Limb (tissue), 2 donors: ENCODE results near the gene CFAP97D2.
A peak's percentile ranks its signal among the peaks of the same experiment; 100 is the strongest.
"Not testable (repeated sequence)": the region's sequence is repeated elsewhere in the genome, so short reads cannot be mapped to it uniquely, and the experiment has no call there.

Source experiments
- DNase-seq, 2 donors: peaks; one replicate each; pipeline ENCODE4 v3.0.0-alpha.2; 2016; ENCODE audit errors: extremely low spot score in 2 of 2

CFAP97D2 gene

DNA sequence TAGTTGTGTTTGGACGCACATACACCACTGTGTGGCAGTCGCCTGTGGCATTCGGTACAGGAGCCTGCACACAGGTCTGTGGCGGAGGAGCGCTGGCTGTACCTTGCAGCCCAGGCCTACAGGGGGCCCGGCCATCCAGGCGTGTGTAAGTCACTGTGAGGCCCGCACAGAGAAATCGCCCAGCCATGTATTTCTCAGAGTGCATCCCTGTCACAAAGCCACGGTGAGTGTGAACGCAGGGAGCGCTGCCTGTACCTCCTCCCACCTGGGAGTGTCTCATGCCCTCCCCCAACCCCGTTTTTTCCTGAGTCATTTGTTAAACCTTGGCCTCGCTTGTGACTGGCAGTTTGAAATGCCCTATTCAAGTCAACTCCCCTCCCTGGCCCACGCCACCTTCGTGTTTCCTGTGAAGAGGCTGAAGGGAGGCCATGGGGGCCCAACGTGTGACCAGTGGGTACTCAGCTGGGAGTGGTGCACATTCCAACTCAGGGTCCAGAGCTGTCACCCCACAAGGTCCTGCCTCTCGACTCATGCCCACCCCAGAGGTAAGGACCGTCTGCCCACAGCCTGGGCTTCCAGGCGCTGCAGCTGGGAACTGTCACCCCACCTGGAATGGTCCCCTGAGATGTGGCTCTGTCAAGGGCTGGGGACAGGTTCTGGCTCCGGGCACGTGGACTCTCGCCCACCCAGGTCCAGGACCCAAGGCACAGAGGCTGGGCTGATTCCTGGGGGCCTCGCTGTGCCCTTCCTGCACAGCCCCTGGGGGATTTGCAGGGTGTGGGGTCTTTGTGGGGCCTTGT lies 35.1 kb upstream of the CFAP97D2 start:
- peak in 1 of 2 donors; percentile 40 for DNase-seq

DNA sequence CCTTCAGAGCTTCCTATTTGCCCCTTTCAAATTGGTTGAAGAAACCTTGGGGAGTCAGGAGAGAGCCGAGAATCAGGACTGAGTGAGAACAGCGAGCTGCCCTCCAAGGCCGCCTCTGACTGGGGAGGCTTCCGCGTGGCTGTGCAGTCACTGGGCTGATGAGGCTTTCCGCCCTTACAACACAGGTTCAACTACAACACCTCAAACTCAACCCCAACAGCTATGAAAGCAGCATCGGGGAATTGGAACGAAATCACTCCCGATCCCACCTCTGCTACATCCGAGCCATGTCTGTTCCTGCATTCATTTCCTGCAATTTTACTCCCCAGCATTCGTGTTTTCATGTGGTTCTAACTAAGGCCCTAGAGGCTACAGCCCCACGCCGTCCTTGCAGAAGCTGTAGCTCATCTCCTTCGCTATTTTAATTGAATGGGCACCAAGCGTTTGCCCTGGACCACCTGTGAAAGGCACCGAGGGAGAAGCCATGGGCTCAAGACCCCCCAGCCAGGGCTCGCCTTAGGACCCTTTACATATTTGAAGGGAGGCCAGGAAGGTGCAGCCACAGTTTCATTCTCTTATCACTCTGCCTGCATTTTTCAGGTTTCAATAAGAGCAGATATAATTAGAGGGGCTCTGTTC lies 34.3 kb upstream of the CFAP97D2 start:
- DNase-seq: peak in 1 of 2 donors; percentile 18

DNA sequence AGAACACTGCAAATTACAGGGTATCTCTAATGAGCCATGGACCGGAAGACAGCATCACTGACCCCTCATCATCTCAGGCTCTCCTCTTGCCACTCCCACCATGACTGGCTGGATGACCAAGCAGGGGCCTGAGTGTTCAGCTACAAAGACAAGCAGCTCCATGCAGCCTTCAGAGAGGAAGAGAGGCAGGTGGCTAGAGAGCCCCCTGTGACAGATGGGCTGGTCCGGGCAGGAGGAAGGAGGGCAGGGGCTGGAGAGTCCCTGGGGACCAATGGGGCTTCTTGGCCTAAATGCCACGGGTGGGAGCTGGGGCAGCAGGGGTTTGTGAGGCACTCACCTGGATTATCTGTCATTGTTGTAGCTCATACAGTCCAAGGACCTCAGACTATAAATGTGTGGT lies 33.8 kb upstream of the CFAP97D2 start:
- DNase-seq: no peak

DNA sequence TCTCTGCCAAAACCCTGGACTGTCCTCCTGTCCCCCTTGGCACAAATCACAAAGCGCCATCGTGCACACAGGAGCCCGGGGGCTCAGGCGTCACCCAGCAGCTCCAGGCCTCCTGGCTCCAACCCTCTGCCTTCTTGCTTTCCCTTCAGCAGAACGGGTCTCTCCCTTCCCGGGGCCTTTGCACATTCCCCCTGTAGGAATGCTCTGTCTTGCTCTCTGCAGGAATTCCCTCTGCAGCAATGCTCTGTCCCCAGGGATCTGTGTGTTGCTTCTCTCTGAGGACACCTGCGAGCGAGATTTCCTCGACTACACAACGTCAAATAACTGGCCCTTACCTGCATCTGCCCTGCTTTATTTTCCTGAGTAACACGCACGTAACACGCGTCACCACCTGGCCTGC lies 33.3 kb upstream of the CFAP97D2 start:
- peak in 1 of 2 donors; percentile 19 for DNase-seq

DNA sequence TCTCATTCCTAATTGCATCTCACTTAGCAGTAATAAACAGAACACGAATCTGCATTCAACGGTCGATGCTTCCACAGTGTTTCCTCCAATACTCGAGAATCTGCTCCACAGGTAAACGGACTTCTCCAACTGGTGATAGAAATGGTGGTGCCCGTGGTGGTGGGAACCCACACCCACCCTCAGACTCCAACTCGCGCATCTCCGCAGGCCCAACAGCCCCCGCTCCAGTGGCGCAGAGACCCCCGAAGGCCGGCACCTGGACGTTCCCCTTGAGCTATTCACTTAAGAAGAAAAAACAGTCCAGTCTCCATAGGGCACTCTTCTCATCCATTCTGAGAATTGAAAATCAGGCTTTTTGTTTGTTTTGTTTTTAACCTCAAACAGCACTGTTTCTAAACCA lies 32.9 kb upstream of the CFAP97D2 start:
- no peak for DNase-seq

DNA sequence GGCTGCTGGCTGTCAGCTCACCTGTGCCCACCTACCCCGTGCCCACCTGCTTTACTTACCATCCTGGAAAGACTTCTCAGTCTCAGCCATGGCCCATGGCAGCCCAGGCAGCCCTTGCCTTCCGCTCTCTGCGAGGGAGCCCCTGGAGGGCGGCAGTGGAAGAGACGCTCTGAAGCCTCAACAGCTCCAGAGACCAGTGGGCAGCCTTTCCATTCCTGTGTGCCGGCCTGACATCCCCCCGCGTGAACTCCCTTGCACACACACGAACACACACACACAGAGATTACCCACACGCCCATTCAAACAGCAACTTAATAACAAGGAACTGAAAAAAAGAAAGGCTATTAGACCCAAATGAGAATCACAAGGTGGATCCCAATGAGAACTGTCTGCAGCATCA lies 32.4 kb upstream of the CFAP97D2 start:
- peak in 1 of 2 donors; percentile 30 for DNase-seq

DNA sequence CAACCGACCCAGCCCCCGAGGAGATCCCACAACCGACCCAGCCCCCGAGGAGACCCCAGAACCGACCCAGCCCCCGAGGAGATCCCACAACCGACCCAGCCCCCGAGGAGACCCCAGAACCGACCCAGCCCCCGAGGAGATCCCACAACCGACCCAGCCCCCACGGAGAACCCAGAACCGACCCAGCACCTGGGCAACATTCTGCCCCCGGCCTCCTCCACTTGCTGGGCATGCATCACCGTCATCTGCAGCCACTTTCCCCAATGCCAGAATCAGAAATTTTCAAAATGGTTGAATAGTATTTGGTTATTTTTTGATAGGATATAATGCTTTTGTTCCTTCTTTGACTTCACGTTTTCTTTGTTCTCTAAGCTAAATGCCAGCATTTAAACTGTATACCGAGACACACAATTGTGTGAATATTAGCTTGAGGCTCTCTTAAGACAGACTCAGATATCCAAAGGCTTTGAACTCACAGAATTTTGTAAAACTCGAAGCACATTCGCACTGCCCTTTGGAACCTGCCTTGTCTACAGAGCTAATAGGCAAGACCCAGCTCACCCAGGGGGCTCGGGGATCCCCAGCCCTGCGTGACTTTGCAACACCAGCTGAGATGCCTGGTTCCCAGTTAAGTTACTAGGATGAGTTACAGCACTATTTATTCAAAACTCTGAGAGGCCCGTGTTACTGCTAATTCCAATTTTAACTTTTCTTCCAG lies 31.1 kb upstream of the CFAP97D2 start:
- peak in 1 of 2 donors; percentile 20 for DNase-seq

DNA sequence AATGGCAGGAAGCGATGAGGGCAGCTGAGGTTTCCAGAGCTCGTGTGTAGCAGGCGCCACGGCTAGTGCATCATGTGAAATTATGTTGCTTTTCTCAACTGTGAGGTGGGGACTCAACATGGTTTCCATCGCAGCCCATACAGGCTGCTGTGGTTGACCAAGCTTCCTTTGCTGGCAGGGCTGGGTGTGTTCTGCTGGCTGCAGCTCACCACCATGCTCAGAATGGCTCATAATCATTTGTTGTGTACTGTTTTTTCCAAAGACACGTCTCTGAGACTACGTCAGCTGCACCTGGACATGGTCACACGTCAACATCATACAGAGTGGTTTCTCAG lies 30.6 kb upstream of the CFAP97D2 start:
- no peak for DNase-seq

DNA sequence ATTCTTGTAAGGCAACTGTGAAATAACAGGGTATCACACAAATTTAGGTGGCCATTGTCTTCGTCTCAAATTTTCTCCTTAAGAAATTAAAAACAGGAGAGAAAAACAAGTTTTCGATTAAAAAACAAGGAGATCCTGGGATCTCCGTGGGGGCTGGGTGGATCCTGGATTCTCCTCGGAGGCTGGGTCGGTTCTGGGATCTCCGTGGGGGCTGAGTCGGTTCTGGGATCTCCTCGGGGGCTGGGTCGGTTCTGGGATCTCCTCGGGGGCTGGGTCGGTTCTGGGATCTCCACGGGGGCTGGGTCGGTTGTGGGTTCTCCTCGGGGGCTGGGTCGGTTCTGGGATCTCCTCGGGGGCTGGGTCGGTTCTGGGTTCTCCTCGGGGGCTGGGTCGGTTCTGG lies 30.2 kb upstream of the CFAP97D2 start:
- DNase-seq: not testable (repeated sequence)

DNA sequence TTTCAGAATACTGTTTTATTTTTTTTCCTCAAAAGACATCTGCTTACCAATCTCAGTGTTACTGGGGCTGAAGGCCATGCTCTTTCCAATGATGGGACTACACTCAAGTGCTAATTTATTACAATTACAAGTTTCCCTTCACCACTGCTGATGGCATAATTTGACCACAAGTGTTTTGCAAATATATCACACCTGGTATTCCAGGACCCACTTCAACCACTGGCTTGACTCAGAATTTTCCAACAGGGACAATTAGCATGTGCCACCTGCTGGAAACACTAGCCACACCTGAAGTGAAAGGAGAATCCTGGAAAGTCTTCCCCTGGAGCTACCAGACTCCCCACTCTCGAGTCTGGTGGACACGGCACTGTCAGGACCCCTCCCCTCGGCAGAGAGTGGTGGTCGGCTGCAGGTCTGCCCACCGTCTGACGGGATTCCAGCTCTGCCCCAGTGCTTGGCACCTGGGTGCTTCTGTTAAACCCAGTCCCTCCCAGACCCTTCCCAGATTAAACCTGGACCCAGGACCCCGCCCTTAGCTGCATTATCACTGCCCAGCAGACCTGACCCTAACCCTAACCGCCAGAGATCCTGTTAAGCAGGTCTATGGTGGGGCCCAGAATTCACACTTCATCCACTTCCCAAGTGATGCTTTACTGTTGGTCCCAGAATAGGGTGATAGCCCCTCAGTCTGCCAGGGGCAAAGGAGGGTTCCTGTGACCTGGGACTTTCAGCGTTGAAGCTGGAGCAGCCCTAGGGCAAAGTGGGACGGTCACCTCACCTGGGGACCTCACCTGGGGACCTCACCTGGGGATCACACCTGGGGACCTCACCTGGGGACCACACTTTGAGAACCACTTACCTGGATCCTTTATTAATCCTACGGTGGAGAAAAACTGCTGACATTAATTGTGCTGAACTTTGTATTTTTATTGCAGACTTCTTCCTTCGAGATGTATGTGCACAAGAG lies 29.0 kb upstream of the CFAP97D2 start:
- no peak for DNase-seq

DNA sequence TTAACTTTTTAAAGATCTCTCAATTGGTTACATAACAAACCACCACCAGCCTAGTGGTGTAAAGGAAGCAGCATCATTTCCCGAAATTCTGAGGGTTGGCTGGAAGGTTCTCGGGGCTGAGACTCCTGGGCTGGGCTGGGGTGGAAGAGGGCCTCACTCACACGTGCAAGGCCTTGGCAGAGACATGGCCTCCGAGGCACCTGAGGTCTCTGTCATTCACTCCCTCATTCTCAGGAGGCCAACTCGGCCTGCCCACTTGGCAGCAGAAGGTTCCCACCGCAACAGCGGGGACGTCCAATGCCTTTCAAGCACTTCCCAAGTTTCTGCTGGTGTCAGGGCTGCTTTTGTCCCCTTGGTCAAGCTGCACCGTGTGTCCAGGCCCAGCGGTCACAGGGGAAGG lies 28.0 kb upstream of the CFAP97D2 start:
- no peak for DNase-seq

DNA sequence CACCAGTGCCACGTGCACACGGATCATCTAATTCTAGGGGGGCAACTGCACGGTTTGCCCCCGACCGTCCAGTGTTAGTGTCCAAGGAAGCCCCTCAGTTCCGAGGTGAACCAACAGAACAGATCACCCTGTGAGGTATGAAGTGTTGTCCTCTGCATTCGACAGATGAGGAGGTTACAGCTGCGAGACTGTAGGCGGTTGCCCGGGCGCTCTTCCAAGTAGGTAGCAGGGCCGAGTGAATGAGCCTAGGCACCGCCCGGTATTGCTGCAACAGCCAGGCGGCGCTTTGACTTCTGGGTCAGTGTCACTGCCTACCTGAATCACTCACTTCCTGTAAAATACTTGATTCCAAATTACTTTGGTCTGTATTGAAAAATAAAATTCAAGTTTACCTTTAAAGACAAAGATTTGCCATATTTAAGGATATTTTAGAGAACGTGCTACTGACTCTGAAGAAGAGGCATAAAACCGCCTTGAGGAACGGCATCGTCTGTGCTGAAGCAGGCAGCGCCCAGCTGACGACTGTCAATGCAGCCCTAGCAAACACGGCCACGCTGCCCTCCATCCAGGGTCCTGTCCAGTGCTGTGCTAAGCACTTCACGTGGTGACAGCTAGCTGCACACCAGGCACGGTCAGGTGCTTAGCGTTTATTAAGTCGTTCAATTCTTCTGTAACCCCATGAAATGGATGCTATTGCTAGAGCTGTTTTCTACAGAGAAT lies 27.3 kb upstream of the CFAP97D2 start:
- no peak for DNase-seq

DNA sequence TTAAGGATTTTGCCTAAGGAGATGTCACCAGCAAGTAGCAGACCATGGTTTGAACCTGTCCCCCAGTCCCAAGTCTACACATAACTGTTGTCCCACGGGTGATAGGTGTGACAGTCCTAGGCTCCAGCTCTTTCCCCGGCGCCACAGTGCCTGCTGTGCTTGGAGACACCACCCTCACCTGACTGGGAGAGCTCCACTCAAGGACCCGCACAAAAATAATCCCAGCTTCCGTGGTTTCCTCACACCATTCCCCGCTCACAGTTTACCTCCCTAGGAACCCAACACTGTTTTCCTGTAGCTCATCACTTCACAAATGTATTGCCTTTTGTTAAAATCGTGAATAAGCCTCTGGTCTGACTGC lies 26.8 kb upstream of the CFAP97D2 start:
- DNase-seq: no peak

DNA sequence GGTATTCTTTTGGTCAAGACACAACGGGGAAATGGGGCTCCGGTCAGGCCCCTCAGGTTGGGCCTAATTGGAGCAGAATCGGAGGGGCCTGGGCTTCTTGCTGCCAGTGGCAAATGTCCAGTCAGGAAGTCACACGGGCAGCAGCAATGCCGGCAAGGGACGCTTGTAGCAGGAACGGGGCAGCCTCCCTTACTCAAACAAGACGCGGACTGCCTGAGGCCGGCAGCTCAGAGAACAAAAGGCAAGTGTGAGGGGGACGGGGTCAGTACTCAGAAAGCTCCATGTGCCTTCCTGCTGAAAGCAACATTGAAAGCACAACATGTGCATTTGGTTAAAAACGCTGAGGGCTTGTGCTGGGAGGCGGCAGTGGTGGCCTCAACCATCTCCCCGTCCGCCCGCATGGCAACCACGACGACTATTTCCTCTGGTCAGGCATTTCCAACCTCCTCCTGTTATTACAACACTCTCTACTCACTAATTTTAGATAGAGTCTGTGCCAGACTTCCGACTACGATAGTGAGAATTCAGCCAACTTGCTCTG lies 26.2 kb upstream of the CFAP97D2 start:
- DNase-seq: no peak

DNA sequence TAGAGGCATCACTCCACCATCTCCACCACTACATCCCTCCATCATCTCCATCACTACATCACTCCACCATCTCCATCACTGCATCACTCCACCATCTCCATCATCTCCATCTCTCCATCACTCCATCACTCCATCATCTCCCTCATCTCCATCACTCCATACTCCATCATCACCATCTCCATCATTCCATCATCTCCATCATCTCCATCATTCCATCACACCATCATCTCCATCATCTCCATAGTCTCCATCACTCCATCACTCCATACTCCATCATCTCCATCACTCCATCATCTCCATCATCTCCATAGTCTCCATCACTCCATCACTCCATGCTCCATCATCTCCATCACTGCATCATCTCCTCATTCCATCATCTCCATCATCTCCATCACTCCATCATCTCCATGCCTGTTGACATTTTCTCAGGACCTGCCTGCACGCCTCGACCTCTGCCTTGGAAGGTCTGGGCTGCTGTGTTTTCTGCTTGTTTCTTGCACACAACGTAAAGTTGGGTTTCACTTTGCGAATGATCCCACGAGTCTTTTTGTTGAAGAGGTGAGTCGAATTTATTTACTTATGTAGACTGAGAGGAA lies 25.5 kb upstream of the CFAP97D2 start:
- DNase-seq: no peak

DNA sequence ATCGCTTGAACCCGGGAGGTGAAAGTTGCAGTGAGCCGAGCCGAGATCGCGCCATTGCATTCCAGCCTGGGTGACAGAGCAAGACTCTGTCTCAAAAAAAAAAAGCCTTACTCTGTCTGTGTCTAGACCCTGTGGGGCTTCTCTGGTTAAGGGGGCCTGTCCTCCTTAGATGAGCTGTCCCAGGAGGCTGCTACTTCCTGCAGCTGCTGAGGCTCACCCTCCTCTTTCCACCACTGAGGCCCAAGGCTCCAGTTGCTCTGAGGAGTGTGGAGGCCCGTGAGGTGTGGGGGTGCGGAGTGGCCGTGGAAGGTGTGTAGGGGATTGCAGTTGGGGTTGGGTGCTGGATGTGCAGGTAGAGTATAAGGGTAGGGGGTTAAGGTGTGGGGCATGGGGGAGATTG lies 24.6 kb upstream of the CFAP97D2 start:
- DNase-seq: no peak

DNA sequence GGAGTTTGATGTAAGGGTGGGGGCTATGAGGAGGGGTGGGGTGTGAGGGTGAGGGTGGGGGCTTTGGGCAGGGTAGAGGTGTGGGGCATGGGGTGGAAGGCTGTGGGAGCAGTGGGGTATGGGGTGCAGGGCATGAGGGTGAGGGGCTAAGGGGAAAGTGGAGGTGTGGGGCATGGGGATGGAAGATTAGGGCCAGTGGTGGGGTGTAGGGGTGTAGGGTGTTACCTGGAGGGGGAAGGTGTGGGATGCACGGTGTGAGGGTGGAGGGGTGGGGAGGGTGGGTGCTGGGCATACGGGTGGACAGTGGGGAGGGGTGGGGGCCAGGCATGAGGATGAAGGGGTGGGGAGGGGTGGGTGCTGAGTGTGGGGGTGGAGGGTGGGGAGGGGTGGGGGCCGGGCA lies 23.7 kb upstream of the CFAP97D2 start:
- DNase-seq: no peak

DNA sequence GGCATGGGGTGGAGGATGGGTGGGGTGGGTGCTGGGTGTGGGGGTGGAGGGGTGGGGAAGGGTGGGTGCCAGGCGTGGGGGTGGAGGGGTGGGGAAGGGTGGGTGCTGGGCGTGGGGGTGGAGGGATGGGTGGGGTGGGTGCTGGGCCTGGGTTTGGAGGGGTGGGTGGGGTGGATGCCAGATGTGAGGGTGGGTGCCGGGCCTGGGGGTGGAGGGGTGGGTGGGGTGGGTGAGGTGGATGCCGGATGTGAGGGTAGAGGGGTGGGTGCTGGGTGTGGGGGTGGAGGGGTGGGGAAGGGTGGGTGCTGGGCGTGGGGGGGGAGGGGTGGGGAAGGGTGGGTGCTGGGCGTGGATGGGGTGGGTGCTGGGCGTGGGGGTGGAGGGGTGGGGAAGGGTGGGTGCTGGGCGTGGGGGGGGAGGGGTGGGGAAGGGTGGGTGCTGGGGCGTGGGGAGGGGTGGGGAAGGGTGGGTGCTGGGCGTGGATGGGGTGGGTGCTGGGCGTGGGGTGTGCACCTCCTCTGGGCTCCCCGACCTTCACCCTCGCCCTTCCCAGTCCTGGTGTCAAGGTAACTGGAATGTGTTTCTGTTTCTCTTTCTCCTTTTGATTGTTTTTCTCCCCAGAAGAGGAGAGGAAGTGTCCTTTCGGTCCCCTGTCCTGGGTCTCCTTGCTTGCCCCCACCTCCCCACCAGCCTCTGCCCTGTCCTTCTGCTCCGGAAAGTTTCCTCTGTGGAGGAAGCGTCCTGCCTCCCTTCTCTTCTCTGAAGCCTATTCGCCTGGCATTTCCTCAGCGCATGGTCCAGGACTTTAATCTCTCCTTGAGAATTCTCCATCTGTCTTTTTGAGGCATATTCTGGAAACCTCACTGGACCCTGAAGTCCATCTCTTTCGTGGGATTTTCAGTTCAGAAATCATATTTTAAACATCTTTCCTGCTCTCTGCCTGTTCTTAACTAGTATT lies 22.9 kb upstream of the CFAP97D2 start:
- DNase-seq: no peak

DNA sequence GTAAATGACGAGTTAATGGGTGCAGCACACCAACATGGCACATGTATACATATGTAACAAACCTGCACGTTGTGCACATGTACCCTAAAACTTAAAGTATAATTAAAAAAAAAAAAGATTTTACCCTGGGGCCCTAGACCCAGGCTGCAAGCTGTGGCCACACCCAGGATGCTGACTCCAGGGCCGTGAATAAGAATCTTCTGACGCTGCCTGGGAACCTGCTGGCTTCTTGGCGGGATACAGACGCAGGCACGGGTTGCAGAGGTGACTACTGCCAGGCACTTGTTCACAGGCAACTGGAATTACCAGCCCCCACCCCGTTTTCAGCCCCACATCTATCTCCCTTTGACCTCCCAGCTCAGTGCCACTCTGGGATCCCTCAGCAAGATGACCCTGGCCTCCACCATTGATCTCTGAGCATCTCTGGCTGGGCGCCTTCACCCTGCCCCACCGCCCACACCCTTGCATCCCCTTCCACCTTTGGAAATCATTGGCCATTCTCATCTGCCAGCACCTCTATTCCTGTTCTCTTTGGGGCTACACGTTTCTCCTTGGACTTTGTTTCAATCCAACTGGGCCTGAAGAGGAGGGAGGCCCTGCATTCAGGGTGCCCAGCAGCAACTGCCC lies 21.1 kb upstream of the CFAP97D2 start:
- no peak for DNase-seq
